ENCODE data around the gene SPAG16. TPM values are rescaled to one million over a fixed set of nuclear protein-coding genes. Genes with fewer than 3 reads are reported as not detected.

SPAG16 gene
- total RNA-seq, 1 experiment from 2014 or later = 17.3 TPM

- no peak for DNase-seq
- Histone ChIP-seq H4K20me1 (ENCODE audit: control insufficient read depth, insufficient read depth, insufficient read length) (no peaks in the 10 kb centered on the region), H3K23ac (ENCODE audit: insufficient read length, low read depth, low read length) (no peak overlapping the region), H3K79me1 (ENCODE audit: insufficient read depth, low read depth, low read length, poor library complexity, severe bottlenecking) (no peaks in the 10 kb centered on the region), H2BK20ac (ENCODE audit: low read depth, low read length, poor library complexity, severe bottlenecking) (no peak overlapping the region), H4K8ac (replicated peaks; ENCODE audit: insufficient read length, low read depth, low read length) (no peak overlapping the region), H2BK120ac (ENCODE audit: low read depth, low read length, poor library complexity, severe bottlenecking) (no peak overlapping the region), H2AFZ (ENCODE audit: low read length) (no peak overlapping the region), H3K23me2 (ENCODE audit: insufficient read length, low read depth, low read length, poor library complexity, severe bottlenecking) (no peaks in the 10 kb centered on the region), H3K79me2 (ENCODE audit: insufficient read depth, low read length) (no peaks in the 10 kb centered on the region), H2BK15ac (ENCODE audit: low read depth, low read length) (no peak overlapping the region), H3K4ac (ENCODE audit: low read depth, low read length) (no peak overlapping the region), H2BK5ac (ENCODE audit: insufficient read length, low read length) (no peak overlapping the region), H3K14ac (ENCODE audit: insufficient read depth, low read length) (no peak overlapping the region; the same call in 1 of the 2 replicates), H3K4me1 (ENCODE audit: insufficient read depth, low read length) (no peaks in the 10 kb centered on the region), H3K4me2 (ENCODE audit: insufficient read depth, insufficient read length, low read length) (no peak overlapping the region), H3K56ac (ENCODE audit: insufficient read length, low read depth, low read length) (no peak overlapping the region), H3T11ph (ENCODE audit: low read length) (no peak overlapping the region), H4K5ac (ENCODE audit: insufficient read length, low read depth, low read length) (no peak overlapping the region), H3K27me3 (ENCODE audit: insufficient read depth, low read length) (no peaks in the 10 kb centered on the region), H3K18ac (ENCODE audit: insufficient read length, low read depth, low read length) (no peak overlapping the region), H2AK5ac (ENCODE audit: insufficient read length, low read length) (no peak overlapping the region), H2BK12ac (ENCODE audit: insufficient read length, low read depth, low read length) (no peak overlapping the region), H4K91ac (ENCODE audit: insufficient read length, low read depth, low read length) (no peak overlapping the region), H3K9me3 (ENCODE audit: control insufficient read depth, low read depth, low read length) (no peaks in the 10 kb centered on the region), H3K9ac (ENCODE audit: extremely low read depth, insufficient read length, low read length) (no peak overlapping the region), H3K27ac (ENCODE audit: insufficient read length, low read depth, low read length) (no peak overlapping the region)
- no peak overlapping the region for H3K27ac Mint-ChIP-seq
- H3K27me3 Mint-ChIP-seq (ENCODE audit: low read depth) = no peaks in the 10 kb centered on the region
- no CpG with 5 or more reads among the region's 8 CpGs for WGBS (ENCODE audit: extremely low coverage, insufficient read length, low lambda C conversion rate)
- peaks cover 0 to 8% (median under 1%) of the 10 kb centered on the region in 3 experiments; a peak in 2 of 7 replicates for H3K36me3 Mint-ChIP-seq (ENCODE audit: insufficient read depth in 1 of 3, low read depth in 3 of 3)
- peaks cover 3 to 6% of the 10 kb centered on the region in 2 experiments for H3K9me3 Mint-ChIP-seq
- no peak overlapping the region for H3K4me3 Mint-ChIP-seq
- peaks cover 10% of the 10 kb centered on the region in 2 experiments for H3K4me1 Mint-ChIP-seq
- no peak for TF ChIP-seq CTCF (conservative IDR thresholded peaks at IDR 0.05)
These were observed 751.0 kb downstream of the SPAG16 start for GRCh38 chr2:214035091-214035852.

Measured in H9 (cell line).